Cardiac fibroblast (primary cell): Measurements from ENCODE around the gene TRPM4.

Source experiments
- DNase-seq, 2 donors: peaks; one replicate each; pipeline versions ENCODE4 v3.0.0 to v3.0.0-alpha.2; 2010; ENCODE audit warnings: low read depth in 2 of 2
- H3K4me3 ChIP-seq, 2 donors: replicated peaks in 1 of 2; 1 replicate in 1 of 2; 2 replicates in 1 of 2; pipeline ENCODE4 v1.5.1; 2011; ENCODE audit warnings: low read depth in 2 of 2, low read length in 2 of 2, mild to moderate bottlenecking in 2 of 2, moderate library complexity in 1 of 2
- CTCF ChIP-seq: IDR thresholded peaks from one replicate; pipeline ENCODE4 v1.5.1; 2011; ENCODE audit warnings: low read depth, mild to moderate bottlenecking, low read length, inconsistent platforms

TRPM4 gene

GRCh38 chr19:49231804-49232203 lies 74.2 kb downstream of the TRPM4 start:
- TF ChIP-seq CTCF: no peak
- no peak overlapping the region for H3K4me3 ChIP-seq
- no peak for DNase-seq

GRCh38 chr19:49233163-49233562 lies 75.6 kb downstream of the TRPM4 start:
- no peak for DNase-seq
- no peak for TF ChIP-seq CTCF
- no peak overlapping the region for H3K4me3 ChIP-seq

- TF ChIP-seq CTCF: no peak
- H3K4me3 ChIP-seq: no peak overlapping the region
- DNase-seq: no peak
These were observed 84.2 kb downstream of the TRPM4 start for GRCh38 chr19:49241769-49242168.

- no peak for TF ChIP-seq CTCF
These were observed 85.5 kb downstream of the TRPM4 start for GRCh38 chr19:49243129-49243528.

GRCh38 chr19:49243726-49244125 lies 86.1 kb downstream of the TRPM4 start:
- no peak overlapping the region for H3K4me3 ChIP-seq
- no peak for TF ChIP-seq CTCF
- DNase-seq: no peak

More at GRCh38 chr19:49243129-49243528, 85.5 kb downstream of the TRPM4 start:
- no peak for DNase-seq
- no peak overlapping the region for H3K4me3 ChIP-seq

- DNase-seq: no peak
- no peak for TF ChIP-seq CTCF
- no peak overlapping the region for H3K4me3 ChIP-seq
These were observed 86.7 kb downstream of the TRPM4 start for GRCh38 chr19:49244256-49244655.

- no peak for DNase-seq
- no peak overlapping the region for H3K4me3 ChIP-seq
- no peak for TF ChIP-seq CTCF
These were observed 90.1 kb downstream of the TRPM4 start for GRCh38 chr19:49247676-49248075.
